ENCODE data around the gene NGFR. TPM values are rescaled to one million over a fixed set of nuclear protein-coding genes. Genes with fewer than 3 reads are reported as not detected.

NGFR gene
- total RNA-seq, 1 experiment from 2014 or later: 1.8 TPM

Other genes with a start within 250 kb of the NGFR start
- 17.8 and 21.0 TPM in 2 replicates for gene ZNF652, start 133.0 kb upstream of the NGFR start, total RNA-seq (2014; rRNA removed; shearing (Covaris generic))
- 280 and 302 TPM in 2 replicates for gene PHB1, start 80.4 kb upstream of the NGFR start, total RNA-seq (2014; rRNA removed; shearing (Covaris generic))
- gene NXPH3, start 80.6 kb downstream of the NGFR start, total RNA-seq (2014; rRNA removed; shearing (Covaris generic)): 0.12 and 0.24 TPM in 2 replicates
- gene SPOP, start 182.8 kb downstream of the NGFR start, total RNA-seq (2014; rRNA removed; shearing (Covaris generic)): 36.3 and 43.9 TPM in 2 replicates
- 101 and 112 TPM in 2 replicates for gene SLC35B1, start 212.7 kb downstream of the NGFR start, total RNA-seq (2014; rRNA removed; shearing (Covaris generic))